GM18517 (cell line): ENCODE measurements around the gene PPFIBP1.

Source experiments
- ATAC-seq: cut with Tn5 transposase; IDR thresholded peaks from one replicate; pipeline ENCODE4 v1.9.1; 2021; ENCODE audit warnings: mild to moderate bottlenecking, moderate library complexity; ENCODE audit not compliant: unreplicated experiment

The PPFIBP1 gene

DNA sequence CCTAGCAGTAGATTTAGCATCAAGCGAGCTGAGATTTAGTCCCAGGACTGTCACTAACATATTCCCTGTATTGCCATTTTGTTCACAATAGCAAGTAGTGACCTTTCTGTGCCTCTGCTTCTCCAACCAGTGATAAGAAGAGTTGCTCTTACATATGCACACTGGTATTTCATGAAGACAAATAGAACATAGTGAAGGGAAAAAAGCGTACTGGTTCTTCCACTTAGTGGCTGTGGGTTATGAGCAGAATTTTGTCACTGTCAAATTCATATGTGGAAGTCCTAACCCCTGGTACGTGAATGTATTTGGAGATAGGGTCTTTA is 12.3 kb upstream of the PPFIBP1 start:
- ATAC-seq = no peak

DNA sequence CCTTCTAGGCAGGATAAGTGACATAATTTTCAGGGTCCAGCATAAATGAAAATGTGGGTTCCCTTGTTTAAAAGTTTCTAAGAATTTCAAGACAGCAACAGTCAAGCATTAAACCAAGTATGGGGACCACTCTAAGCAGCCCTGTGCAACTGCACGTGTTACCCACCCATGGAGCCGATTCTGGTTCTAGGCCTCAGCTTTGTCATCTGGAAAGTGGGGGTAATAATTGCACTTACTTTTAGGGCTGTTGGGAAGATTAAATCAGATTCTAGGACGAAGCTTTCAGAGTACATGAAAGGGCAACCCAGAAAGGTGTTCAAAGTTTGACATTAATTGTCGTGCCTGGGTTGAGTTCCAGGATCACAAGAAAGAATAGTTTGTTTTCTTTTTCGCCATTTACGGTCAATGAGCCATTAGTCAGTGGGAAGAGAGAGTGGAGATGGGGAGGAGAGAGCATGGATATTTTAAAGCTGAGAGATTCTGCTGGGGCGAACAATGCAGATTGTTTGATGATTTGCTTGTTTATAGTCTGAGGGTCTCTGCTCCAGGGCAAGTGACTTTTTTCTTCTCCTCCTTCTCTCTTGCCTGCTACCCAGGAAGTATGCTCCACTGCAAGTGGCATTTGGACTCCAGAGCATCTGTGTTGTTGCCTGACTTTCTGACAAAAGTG is 10.7 kb upstream of the PPFIBP1 start:
- no peak for ATAC-seq

DNA sequence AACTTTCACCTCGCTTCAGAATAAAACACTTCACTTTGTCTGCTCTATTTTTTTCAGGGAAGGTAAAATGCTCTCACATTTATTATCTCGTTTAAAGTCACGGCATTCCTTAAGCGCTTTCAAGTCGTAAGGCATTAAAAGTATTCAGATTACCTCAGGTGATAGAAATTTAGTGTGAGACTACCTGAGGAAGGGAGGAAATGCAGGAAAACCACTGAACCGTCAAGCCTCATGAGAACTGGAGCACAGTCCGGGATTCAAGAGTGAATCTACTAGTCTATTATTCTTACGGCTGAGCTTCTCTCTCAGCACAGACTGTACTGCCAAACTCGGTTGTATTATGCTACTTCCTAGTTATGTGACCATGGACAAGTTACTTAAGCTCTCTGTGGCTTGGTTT is 8.3 kb upstream of the PPFIBP1 start:
- ATAC-seq = no peak

DNA sequence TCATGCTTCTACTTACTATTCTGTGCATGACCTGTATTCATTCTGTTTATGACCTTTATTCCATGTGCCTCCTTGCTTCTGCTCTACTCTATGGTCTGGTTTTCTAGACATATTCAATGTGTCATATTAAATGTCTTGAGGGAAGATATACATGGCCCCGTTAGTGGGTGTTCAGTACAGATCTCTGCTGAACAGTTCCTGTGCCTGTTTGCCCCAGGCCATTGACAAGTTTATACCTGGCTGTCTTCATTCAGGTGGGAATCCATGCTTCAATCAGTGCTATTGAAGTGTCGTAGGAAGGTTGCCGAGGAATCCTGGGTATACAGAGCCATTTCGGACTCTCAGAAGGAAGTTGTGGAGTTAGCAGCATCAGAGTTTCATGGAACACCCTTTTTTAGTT is 7.4 kb upstream of the PPFIBP1 start:
- no peak for ATAC-seq

DNA sequence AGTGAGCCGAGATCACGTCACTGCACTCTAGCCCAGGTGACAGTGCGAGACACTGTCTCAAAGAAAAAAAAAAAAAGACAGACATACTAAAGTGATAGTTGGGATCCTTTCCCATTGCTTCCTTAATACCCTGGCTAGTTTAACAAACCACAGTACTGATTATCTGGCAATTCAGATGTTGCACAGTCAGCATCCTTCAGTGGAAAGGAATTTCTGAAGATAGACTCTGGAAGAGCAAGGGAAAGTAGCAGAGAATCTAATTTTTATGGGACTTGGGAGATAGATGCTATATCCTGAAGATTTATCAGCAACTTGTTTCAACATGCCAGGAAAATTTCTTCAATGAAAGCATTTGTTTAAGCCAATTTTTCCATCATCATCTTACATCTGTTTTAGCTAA is 6.5 kb upstream of the PPFIBP1 start:
- no peak for ATAC-seq

DNA sequence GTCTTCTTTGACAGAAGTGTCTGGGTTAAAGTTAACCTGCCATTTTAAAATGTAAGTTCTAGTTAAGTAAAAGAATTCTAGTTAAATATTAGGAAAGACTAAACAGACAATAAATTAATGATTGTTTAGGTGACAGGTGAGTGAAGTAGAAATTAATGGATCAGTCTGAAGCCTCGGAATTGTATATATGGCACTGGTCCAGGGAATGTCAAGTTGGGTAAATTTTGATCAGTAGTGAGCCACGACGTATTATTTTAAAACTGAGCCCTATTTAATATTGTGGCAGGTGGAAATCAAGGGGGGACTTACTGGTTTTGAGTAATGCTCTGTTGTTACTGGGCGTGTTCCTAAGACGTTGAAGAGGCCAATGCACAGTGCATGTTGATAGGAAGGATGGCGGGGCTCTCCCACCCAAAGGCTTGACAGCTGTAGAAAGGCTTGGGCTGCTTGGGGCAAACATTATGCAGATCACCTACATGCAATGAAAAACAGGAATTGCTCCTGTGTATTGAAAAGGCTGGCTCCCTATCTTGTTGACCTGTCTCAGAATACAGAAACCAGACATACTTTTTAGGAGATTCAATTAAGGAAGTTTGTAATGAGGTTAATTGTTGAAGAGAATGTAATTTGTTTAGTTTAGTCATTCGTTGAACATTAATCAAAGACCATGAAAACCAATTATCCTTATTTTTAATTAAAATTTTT is 5.9 kb upstream of the PPFIBP1 start:
- no peak for ATAC-seq

DNA sequence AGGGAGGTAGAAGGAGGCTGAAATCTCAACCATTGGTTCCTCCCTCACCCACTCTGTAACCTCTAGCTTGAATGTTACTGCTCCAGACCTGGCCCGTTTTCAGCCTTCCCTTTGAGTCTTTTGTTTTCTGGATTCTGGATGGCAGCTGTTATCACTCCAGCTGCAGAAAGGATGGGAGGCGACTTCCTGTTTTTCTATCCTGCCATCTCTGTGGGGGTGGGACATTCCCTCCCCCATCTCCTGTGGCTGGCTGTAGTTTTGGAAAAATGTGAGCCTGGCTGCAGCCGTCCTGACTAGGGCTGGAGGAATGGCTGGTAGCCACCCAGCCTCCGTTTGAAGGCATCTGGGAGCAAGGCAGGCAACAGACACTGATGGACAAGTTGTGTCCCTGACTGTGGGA is 2.9 kb upstream of the PPFIBP1 start:
- no peak for ATAC-seq

DNA sequence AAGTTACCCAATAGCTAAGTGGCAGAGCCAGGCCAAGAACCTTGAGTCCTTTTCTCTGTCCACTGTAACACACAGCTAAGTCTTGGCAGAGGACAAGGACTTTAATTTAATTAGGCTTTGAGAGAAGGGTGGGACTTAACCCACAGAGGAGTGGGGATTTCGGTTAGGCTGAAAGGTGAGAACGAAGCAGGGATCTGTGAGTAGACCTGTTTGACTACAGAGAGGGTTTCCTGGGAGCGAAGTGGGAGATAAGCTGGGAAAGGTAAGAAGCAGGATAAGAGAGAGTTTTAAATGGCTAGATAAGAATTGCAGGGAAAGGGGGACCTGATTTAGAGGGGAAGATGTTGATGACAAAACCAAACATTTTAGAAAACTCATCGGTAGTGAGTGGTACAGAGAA is 2.0 kb upstream of the PPFIBP1 start:
- ATAC-seq = no peak

DNA sequence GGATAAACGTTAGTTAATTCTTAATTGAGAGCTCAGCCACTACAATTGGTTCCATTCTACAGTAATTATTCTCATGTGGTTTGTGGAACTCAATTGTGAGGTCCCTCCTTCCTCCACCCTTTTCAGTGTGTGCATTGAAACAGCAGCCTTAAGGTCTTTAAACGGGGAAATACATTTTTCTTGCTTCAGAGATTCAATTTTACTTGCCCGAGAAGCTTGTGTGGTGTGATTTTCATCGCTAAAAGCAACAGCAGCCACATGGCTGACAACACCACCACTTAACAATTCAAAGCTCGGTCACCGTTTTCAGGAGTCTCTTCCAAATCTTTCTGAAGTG is 733 bp upstream of the PPFIBP1 start:
- peak; percentile 9 for ATAC-seq

DNA sequence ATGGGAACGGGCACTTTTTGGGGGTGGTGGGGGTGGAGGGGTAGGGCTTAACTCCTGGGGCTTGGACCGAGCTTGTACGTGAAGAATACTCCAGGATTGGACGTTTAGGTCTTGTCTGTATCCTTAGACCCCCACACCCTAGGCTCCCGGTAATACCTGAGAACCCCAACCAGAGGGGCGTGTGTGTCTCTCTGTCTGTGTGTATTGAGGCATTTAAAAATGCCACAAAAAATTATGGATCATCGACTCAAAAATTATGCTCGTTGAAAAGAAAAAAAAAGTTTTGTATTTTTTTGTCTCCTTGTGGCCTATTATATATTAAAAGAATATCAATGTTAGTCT is 459 bp downstream of the PPFIBP1 start:
- ATAC-seq = no peak

DNA sequence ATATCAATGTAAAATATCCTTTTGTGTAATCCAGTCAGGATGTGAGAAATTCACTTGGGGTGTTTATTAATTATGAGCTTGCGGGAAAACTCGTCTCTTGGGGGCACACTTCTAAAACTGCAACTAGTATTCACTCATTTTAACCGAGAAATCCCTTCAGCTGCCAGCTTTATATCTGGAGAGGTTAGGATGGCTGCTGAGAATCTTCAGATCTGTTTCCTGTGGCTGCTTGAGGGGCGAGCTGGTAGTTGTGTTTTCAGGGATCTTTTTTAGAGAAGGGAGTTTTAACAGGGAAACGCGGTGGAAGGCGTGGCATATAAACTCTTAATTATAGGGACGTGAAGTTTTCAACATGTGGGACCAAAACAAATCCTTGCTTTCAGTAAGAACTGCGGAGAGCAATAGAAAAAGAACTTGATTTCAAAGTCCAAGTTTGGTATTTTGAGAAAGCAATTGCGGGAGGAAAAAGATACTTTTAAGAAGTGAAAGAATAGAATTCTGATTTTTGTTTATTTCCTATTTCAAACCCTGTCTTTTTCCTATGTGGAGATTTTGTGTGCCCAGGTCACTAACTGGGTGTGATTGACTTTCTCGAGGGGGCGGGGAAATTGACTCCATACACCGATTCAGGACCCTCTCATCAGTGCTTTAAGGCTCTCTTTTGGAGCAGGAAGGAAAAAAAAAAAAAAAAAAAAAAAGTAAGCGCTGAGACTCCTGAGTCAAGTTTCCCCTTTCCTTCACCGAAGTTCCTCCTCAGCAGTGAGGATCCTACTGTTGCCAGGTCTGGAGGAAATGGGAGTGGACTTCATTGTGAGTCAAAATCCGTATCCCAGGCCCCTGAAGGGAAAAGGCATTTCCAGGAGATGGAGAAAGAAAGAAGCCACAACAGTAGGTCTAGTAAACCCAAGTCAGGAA is 1.1 kb downstream of the PPFIBP1 start:
- no peak for ATAC-seq

DNA sequence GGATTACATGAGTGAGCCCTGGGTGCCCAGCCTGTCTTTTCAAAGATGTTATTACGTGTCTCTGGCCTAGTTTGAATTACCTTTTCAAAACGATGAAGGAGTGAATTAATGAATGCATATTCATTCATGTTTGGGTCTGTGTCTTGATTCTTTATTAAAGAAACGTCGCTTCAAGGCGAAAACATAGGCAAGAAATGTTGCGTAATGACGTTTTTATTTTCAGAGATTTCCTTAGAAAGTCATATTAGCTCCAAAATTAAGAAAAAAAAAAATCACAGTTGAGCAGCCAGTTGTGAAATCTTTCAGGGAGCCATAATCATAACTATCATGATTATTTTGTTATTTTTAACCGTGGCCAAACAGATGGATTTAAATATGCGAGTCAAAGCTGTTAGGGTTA is 3.5 kb downstream of the PPFIBP1 start:
- no peak for ATAC-seq

DNA sequence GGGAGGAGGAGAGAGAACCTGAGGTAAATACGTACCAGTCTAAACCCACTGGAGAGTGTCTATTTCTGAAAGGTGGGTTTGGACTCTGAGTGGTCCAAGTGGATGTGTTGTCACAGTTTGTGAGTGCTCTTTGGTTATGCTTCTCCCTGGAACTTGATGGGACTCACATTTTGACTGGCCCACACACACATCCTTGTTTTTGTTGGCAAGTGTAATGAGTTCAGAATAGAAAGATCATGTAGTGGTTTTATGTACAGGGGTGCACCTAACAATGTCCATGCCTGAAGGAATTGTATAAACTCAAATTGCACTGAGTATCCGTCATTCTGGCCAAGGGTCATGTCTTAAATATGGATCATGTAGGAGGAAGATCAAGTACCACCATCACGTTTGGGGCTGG is 4.8 kb downstream of the PPFIBP1 start:
- no peak for ATAC-seq

DNA sequence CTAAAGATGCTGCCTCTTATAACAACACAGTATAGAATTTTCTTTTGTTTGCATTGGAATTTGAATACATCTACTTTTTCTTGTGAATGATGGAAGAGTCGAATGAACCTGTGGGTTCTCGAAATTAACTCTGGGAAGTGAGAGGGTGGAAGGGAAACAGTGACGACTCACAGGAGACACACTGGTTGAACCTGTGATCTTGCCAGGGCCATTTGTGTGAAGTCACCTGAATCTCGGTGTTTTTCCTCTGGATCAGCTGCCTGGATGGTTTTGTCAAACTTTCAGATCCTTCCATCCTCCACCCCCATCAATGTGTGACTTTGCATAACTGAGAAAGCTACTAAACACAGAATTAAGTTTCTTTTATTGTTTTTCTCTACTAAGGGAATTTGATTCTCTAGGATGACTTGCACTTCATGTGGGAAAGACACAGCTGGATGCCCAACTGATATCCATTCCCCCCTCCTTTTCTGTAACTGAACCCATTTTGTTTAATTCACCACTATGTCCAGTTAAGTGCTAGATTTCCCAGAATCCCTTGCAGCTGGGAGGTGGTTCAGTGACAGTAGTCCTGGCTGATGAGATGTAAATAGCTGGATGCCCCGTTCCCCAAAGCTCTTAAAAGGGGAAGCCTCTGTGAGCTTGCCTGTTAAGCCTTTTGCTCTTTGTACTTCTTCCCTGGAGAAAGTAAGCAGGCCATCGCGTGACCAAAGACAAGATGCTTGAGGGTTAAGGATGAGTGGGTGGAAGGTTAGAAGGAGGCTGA is 6.3 kb downstream of the PPFIBP1 start:
- ATAC-seq = no peak

DNA sequence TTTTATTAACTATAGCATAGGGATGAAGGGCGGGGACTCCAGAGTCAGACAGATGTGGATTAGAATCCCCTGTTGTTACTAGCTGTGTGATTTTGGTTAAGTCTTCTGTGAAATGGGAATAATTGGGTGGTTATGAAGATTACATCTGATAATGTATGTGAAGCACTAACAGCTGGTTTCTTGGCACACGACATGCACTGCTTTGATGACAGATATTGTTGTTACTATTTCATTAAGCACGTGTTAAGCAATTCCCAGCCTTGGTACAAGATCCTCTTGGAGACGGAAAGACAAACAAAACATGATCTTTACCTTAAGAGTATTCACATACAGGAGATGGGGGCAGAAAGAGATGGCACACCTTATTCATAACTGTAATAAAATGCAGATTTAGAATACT is 7.9 kb downstream of the PPFIBP1 start:
- ATAC-seq = no peak

DNA sequence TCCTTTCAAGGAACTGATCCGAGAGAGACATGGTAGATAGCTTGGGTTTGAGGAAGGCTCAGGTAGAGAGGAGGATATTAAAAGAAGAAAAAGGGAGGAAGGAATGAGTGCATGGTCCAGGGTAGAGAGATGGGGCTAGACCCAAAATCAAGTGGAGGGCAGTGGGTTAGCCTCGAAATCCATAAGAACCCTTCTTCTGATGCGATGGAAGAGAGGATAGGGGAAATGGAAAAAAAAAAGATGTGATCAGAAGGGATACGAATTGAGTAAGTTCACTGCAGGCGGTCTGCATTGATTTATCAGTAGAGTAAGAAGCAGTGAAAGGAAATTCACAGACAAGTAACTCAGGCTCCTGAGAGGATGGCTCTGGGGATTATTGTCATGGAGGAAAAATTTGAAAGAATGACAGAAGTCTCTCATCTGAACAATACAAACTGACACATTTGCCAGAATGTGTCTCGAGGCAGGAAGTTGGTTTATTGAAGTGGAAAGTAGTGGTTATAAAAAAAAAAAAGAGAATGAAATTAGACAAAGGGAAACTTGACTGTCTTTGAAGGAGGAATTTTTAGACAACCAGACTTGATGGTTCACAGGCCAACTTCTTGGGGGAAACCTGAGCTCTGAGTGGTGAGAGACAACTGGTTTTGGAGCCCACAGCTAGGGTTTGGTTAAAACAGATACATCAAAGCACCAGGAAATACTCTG is 10.2 kb downstream of the PPFIBP1 start:
- peak; percentile 54 for ATAC-seq

DNA sequence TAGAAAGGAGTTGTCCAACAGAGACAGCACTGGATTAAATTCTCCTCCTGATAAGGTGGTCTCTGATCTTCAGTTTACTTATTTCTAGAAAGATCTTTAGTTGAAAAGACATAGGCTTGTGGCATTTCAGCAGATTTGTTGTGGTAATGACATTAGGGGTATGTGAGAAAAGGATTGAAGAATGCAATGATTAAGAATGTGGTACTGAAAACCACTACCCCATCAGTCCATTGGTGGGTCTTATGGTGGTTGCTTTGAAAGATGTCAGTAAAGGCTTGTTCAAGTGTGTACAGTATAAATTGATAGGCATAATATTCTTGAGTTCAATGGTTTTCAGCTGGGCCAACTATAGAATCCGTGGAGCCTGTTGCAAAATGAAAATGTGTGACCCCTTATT is 10.8 kb downstream of the PPFIBP1 start:
- no peak for ATAC-seq

DNA sequence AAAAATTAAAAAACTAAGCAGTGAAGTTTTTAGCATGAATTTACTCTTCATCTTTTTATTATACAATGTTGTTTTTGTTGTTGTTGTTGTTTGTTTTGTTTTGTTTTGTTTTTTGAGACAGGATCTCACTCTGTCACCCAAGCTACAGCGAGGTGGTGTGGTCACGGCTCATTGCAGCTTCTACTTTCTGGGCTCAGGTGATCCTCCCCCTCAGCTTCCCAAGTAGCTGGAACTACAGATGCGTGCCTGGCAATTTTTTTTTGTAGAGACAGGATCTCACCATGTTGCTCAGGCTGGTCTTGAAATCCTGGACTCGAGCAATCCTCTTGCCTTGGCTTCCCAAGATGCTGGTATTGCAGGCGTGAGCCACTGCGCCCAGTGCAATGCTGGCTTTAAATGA is 11.3 kb downstream of the PPFIBP1 start:
- ATAC-seq = no peak

DNA sequence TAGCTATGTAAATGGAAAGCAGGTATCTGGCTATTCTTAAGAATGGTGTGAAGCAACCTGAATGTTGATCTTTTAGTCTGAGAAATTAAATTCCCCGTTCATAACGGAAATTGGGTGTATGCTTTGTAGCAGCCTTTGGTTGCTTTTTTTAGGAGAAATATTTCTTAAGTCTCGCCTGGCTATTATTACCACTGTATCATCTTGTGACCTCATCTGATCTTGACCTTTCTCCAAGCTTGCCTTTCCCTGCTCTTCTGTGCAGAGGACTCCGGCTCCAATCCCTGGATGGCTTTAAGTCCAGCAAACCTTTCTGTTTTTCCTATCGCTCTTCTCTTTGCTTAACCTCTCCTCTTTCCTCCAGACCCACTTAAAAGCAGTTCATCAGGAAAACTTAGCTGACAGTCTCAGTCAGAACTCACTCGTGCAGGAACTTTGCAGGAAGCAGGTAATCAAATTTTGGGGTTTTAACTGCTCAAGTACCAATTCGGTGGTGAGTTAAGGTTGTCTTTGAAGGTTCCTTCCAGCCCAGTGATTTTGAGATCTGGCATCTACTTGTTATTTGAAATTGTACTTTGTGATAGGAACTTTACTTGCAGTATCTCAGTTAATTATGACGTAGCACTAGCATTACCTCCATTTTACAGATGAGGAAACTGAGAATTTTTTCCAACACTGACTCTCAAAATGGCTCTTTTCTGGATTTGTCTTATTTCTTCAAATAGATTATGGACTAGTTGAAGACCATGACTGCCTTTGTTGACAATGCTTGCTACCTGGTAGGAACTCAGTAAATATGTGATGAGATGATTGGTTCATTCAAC is 14.1 kb downstream of the PPFIBP1 start:
- no peak for ATAC-seq

DNA sequence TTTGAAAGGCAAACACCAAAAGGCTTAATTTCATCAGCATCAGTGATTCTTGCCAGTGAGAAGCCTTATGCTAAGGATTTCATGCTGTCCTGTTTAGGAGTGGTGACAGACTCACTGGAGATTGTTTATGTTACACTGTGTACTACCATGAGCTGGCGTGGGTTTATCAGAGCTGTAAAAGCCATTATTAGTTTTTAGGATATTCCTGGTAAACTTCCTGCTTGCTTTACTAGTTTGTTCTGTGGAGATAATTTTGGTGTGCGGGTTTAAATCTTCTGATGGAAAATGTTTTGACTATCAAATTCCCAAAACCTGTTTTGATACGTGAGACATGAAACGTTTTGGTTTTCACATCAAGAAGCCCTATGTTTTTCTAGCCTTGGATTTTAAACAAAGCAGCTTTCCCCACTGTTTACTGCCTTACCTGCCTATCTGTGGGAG is 15.2 kb downstream of the PPFIBP1 start:
- ATAC-seq = no peak
